Pancreas (tissue), 10 donors: Measurements from ENCODE around the gene SEBOX. TPM values are rescaled to one million over a fixed set of nuclear protein-coding genes. Genes with fewer than 3 reads are reported as not detected.

Experiments used
- ATAC-seq, 4 donors: fragments of 200-7000 bp; cut with Tn5 transposase; one replicate each; pipeline versions ENCODE4 v1.8.0 to v1.9.1; 2020; ENCODE audit warnings: mild to moderate bottlenecking in 4 of 4, moderate library complexity in 4 of 4
- DNase-seq, 6 donors: peaks; one replicate each; pipeline ENCODE4 v3.0.0-alpha.2; 2020
- FAIRE-seq: peaks from 2 replicates; lab custom pipeline; 2012; peaks lifted over from hg19 to GRCh38; lab: Jason Lieb, UNC
- H3K27ac ChIP-seq, 4 donors: fragments of 200-600 bp; sonication (generic); 1 replicate in 3 of 4; 2 replicates in 1 of 4; pipeline versions ENCODE4 v1.5.0 to v1.8.0; 2020
- H3K27me3 ChIP-seq, 4 donors: fragments of 200-600 bp; one replicate each; pipeline ENCODE4 v1.8.0; 2021
- H3K36me3 ChIP-seq, 3 donors: fragments of 200-600 bp; sonication (generic) in 1 of 3; one replicate each; pipeline versions ENCODE4 v1.5.0 to v1.8.0; 2020 to 2021
- H3K4me1 ChIP-seq, 3 donors: fragments of 200-600 bp; one replicate each; pipeline ENCODE4 v1.8.0; 2021
- H3K4me3 ChIP-seq, 4 donors: fragments of 200-600 bp; sonication (generic) in 2 of 4; one replicate each; pipeline versions ENCODE4 v1.5.0 to v1.8.0; 2020 to 2021
- H3K9me3 ChIP-seq, 4 donors: fragments of 200-600 bp; one replicate each; pipeline ENCODE4 v1.8.0; 2021
- CTCF ChIP-seq, 4 donors: fragments of 200-600 bp; sonication (generic) in 3 of 4; IDR thresholded peaks; one replicate each; pipeline versions ENCODE4 v1.5.0 to v1.8.0; 2021; ENCODE audit warnings: antibody characterized with exemption in 4 of 4
- whole genome bisulfite sequencing, 2 donors: extraction: QIAGEN DNeasy Blood & Tissue Kit; methylation state at CpG; one replicate each; pipeline ENCODE4 v1.1.7; 2013; 5-methylcytosine and 5-hydroxymethylcytosine counted together
- intact Hi-C, 3 donors: fragments of 100-400 bp; cut with DNase I; formaldehyde crosslinking; loops; one replicate each; pipeline versions ENCODE4 v1.11.1 to v1.14.2; 2022
- polyA plus RNA-seq, 2 donors: library from polyadenylated mRNA; stranded (reverse); fragments of 200-250 nt; gene quantifications; one replicate each; pipeline ENCODE4 v1.2.3, GENCODE V29; 2013
- total RNA-seq, 6 donors: library from RNA; stranded (reverse); fragmentation: NEBNext Ultra II Directional in 4 of 6; extraction: Animal tissue kit (Norgen Biotek cat#: 25700) in 4 of 6; gene quantifications; one replicate each; pipeline versions ENCODE4 v1.2.1 to v1.2.4, GENCODE V29; 2021 to 2023
- donor health status: healthy with polysubstance abuse.
- donor health status: DM: no; HTN: no; CAD: no; lungs with moderate emphysema.
- donor health status: DM: no; HTN: no; CAD: no.
- donor health status: control.
- donor health status: control.
- donor health status: Bipolar disorder and iron deficiency.
- donor health status: DM: yes; HTN: yes; CAD: no.
- donor health status: DM: no; HTN: no; CAD: no.
- donor health status: DM: no; HTN: no; CAD: no.
- donor health status: DM: yes; HTN: yes; CAD: no.

Gene SEBOX
- total and polyA plus RNA-seq, 8 donors, result not detected

GRCh38 chr17:28398280-28398981, 33.4 kb upstream of the SEBOX start:
- intact Hi-C loops, result no loop called here
- Histone ChIP-seq H3K36me3 (peaks cover 0 to 29% (median 16%) of the 10 kb centered on the region in 3 donors), H3K27ac (peak overlapping the region in 1 of 4 donors; percentile 3), H3K4me1 (no peaks in the 10 kb centered on the region), H3K9me3 (no peaks in the 10 kb centered on the region), H3K27me3 (no peaks in the 10 kb centered on the region), H3K4me3 (no peak overlapping the region)
- TF ChIP-seq CTCF (IDR thresholded peaks at IDR 0.05), result no peak
- 62 to 65% methylated on average over 6 of the region's 6 CpGs for WGBS, 2 donors
- FAIRE-seq (no peak), ATAC-seq (peak in 3 of 4 donors; percentile 6 to 11 (median 10)), DNase-seq (no peak)

- ATAC-seq, result peak in 3 of 4 donors; percentile 3 to 9 (median 8)
- no peak for TF ChIP-seq CTCF (IDR thresholded peaks at IDR 0.05)
- Histone ChIP-seq H3K27ac (no peak overlapping the region), H3K27me3 (no peaks in the 10 kb centered on the region), H3K4me3 (no peak overlapping the region), H3K9me3 (no peaks in the 10 kb centered on the region), H3K36me3 (peaks cover 0 to 33% (median 21%) of the 10 kb centered on the region in 3 donors), H3K4me1 (no peaks in the 10 kb centered on the region)
- FAIRE-seq, result no peak
- intact Hi-C loops, result no loop called here
- DNase-seq, result no peak
- 77% methylated on average over 7 of the region's 7 CpGs for WGBS, 2 donors
These were observed 32.8 kb upstream of the SEBOX start for GRCh38 chr17:28397687-28398279.

- intact Hi-C loops, result no loop called here
- Histone ChIP-seq H3K4me3 (no peak overlapping the region), H3K27ac (no peak overlapping the region), H3K27me3 (no peaks in the 10 kb centered on the region), H3K4me1 (no peaks in the 10 kb centered on the region), H3K36me3 (peaks cover 0 to 37% (median 22%) of the 10 kb centered on the region in 3 donors), H3K9me3 (no peaks in the 10 kb centered on the region)
- WGBS, 2 donors, result 96 to 97% methylated on average over 3 of the region's 3 CpGs
- ATAC-seq (no peak), FAIRE-seq (no peak), DNase-seq (no peak)
- TF ChIP-seq CTCF (IDR thresholded peaks at IDR 0.05), result no peak
These were observed 32.3 kb upstream of the SEBOX start for GRCh38 chr17:28397275-28397674.

- H3K4me1 ChIP-seq, result no peaks in the 10 kb centered on the region
- no peak for TF ChIP-seq CTCF (IDR thresholded peaks at IDR 0.05)
- intact Hi-C loops, result no loop called here
- H3K36me3 ChIP-seq, result peaks cover 0 to 41% (median 22%) of the 10 kb centered on the region in 3 donors
- DNase-seq, result no peak
- WGBS, 2 donors, result 86 to 89% methylated on average over 6 of the region's 6 CpGs
- H3K9me3 ChIP-seq, result no peaks in the 10 kb centered on the region
- H3K27me3 ChIP-seq, result no peaks in the 10 kb centered on the region
- no peak overlapping the region for H3K4me3 ChIP-seq
- ATAC-seq, result no peak
- H3K27ac ChIP-seq, result no peak overlapping the region
- no peak for FAIRE-seq
These were observed 31.7 kb upstream of the SEBOX start for GRCh38 chr17:28396635-28397239.
